Activated CD8-positive, alpha-beta memory T cell treated with anti-CD3 and anti-CD28 coated beads, Interleukin-2, amount 50 U/mL, for 1 hour (primary cell): ENCODE measurements around the gene CAPZB.

Source experiments
- DNase-seq: peaks from one replicate; pipeline ENCODE4 v3.0.0-alpha.2; 2020; ENCODE audit errors: extremely low read depth

CAPZB gene

DNA sequence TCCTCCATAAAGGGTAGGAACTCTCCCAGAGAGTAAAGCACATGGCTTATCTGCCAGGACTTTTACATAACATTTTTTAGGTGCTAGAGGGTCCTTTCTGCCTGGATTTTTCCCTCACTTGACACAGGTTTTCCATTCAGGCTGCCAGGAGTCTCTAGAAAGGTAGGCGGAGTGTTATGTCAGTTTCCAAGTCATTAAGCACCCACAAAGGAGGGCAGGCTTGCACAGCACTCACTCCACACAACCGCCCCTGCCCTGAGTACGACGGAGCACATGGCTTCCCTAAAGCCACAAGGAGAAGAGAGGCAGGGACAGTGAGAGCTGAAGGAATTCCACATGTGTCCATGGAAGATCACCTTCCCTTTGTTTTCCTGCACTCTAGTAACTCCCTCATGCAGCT, 55.7 kb downstream of the CAPZB start:
- DNase-seq, result no peak

DNA sequence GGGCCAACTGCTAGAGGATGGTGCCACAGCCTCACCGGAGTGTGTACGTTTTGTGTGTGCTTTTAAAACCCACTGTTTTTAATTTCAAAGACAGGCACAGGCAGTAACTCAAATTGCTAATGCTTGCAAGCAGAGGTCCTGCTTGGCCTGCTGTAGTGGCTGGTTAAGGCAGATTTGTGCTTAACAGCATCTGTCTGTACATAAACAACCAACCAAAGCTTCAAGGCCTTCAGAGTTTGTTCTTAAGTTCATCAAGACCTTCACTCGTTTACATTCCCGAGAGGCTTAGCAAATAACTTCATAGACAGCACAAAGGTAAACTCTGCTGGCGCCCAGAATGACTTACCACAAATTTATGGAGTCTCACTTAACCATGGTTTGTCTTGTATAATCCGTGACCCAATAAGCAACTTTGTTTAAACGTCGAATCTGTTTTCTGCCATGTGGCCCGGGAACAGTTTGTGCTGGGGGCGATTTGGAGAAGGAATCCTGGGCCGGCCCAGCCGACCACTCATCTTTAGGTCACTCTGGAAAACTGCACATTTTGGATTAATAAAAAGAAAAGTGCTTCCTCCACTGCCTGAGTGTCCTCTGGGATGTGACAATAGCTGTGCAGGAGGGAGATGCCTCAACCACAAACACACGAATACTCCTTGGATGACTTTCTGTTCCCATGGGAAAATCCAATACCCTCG, 58.1 kb downstream of the CAPZB start:
- no peak for DNase-seq

DNA sequence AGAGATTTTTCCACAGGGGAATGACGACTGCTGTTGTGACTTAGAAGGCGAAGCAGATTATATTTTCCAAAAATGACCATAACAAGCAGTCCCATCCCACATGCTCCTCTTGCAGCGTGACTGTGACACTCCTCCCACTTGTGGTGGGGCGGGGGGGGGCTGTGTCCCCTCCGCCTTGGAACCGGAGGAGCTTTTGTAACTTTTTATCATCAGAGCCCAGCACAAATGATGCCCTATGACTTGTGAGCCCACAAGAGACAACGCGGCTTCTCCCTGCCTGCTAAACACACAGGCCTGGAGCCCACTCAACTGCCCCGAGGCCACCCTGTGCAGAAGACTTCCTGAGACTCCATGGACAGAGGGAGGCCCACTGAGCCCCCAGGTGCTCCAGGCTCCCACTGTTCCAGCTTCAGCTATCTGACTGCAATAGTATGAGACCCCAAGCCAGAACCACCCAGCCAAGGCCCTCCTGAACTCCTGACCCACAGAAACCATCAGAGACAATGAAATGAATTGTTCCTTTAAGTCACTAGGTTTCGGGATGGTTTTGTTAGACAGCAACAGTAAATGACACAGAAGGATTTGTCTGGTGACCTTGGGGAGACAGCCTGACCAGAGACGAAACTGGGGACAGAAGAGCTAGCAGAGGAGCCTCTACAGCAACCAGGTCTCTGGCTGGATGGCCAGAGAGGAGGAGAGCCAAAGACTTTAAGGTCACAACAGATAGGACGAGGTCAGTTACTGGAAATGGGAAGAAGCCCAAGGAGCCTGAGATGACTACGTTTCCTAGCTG, 58.8 kb downstream of the CAPZB start:
- DNase-seq, result no peak

DNA sequence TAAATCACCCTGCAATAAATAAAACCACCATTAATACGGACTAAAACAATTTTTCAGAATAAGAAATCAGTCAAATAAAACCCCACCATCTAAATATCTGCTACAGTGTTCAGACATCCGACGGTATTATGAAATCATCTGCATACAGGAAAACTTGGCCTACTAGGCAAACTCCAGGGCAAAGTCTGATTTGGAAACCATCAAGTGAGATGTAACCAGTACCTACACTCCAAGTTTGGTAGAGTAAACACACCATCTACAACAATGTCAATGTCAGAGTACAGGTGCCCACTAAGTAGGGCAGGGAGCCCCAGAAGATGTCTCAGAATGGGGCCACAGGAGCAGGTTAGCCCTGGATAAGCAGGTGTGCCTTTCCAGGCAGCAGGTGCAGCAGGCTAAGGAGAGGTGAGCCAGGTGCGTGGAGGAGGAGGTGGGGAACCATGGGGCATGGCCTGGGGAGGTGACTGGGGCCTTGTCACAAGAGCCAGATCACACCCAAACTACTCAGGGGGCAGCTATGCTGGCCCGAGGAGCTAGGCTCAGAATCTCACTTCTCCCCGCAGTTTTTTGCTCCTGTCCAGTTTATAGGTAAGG, 59.6 kb downstream of the CAPZB start:
- no peak for DNase-seq

DNA sequence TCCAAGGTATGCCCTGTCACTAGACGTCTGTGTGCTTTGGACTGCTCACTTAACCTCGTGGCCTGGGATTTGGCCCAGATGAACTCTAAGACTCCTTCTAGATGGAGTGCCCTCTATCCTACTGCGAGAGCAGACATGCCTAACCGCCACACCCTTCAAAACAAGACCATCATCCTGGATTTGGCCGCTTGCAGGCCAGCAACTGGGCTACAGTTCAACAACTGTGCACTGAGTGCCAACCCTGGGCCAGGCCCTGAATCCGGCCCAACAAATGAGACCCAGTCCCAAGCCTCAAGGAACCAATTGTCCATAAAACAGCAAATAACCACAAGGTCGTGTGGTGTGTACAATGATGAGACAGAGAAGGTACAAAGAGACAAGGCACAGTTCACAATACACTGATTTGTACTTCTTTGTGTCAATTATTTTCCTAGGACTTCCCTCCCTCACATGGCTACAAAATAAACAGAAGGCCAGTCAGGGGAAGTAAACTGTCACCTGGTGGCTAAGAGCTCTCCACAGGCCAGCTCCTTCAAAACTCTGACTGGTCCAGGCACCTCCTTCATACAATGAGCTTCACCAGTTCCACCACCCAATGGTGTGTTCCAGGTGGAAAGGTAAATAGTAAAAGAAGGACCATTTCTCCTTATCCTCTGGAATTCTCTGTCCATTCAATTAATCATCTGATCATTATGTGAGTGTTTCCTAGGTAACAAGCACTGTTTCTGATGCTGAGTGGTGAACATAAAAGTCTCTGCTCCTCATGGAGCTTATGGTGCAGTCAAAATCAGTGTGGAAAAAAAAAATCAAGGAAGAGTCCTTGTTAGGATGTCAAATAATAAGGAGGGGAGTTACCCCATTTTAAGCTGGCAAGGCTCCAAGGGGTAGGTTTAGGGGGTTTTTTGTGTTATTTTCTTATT, 60.4 kb downstream of the CAPZB start:
- DNase-seq, result no peak

DNA sequence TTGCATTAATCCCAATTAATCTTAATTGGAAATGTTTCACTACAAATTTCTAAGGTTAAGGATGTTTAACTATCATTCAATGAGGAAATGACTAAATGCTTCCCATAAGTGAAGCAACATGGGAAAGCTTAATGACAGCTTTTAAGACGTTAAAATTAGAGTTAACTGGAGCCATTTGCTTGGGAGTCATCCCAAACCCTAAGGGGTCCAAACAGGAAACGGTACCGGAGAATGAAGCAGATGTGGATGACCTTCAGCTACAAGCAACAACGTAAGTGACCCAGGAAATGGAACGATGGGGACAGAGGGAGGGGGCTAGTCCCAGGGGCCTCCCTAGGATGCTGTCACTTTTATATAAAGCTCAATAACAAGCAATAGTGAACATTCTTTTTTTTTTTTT, 62.2 kb downstream of the CAPZB start:
- no peak for DNase-seq

DNA sequence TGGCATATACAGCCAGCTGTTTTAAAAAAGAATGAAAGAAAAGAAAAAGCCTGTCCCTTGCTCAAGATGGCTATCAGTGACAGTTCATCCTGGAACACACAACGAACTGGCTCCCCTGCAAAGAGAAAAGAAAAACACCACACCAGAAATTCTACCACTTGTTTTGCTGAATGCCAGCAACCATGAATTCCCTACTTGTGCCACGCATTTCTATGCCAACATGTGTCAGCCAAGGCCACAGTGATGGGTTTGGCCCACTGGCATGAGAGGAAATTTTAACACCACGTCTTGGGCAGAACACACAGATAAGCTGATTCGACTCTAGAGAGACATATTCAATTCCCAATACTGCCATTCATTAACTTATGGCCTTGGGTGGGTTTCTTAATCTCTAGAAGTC, 64.0 kb downstream of the CAPZB start:
- no peak for DNase-seq

DNA sequence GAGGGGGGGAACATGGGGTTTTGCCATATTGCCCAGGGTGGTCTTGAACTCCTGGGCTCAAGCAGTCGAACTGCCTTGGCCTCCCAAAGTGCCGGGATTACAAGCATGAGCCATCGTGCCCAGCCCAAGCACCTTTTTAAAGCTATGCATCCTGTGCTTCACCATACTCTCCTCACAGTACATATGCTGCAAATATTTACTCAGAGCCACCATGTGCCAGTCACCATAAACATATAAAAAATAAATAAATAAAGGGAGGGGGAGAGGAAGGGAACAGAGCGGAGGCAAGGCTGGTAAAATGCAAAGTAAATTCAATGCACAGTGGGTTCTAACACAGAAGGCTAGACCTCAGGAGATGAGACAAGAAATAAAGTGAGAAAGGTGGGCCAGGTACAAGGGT, 64.7 kb downstream of the CAPZB start:
- no peak for DNase-seq

DNA sequence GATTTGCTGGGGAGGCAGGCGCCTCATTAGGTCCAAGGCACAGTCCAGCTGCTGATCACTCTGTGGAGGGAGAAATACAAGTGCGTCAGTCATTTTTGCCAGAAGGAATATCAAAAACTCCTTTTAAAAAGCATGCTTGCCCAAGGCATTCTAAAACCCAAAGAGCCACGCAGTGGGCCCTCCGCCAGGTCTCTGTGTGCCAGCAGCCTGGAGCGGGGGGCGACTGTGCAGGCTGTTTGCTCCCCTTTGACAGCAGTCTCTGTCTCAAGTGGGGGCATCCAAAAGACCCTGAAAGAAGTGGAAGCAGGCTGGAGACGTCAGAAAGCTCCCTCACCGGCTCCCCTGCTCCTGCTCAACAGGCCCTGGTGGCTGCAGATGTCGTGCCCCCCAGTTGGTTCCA, 65.6 kb downstream of the CAPZB start:
- no peak for DNase-seq

DNA sequence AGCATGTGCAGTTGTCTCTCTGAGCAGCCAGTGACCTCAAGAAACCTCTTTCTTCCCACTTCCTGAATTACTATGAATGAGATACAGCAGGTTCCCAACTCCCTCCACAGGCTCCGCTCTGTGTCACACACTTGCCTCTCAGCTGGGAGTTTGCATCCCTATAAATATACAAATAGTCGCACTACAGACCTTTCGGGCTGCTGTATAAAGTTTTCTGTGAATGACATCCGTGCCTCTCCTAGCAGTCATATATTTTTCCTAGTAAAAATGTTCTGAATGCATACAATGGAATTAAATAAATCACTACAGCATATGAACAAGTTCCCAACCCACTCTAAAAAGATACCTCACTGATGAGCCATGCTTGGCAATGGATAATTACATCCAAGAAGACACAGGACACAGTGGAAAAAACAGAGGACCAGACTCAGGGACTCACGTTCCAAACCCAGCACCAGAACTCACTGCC, 66.8 kb downstream of the CAPZB start:
- DNase-seq, result no peak

DNA sequence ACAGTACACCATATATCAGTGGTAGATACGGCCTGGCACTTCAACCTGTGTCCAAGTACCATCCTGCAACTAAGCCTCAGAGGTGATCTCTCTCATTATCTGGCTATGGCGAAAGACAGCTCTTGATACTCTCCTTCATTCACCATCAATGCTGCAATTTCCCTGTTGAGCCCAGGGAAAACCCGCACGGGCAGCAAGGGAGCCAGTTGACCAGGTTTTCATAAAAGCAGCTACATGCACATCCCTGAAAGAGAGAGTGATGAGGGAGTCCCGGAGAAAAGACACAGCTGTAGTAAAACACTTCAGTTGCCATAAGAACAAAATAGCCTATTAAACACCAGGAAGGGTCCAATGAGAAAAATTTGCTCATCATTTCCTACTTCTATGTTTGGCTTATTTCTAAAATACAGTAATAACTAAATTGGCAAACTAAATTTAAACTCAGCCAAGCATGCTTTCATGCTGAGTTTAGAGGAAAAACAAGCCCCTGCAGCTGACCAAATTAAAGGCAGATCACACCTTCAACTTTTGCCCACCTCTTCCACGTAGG, 68.3 kb downstream of the CAPZB start:
- no peak for DNase-seq

DNA sequence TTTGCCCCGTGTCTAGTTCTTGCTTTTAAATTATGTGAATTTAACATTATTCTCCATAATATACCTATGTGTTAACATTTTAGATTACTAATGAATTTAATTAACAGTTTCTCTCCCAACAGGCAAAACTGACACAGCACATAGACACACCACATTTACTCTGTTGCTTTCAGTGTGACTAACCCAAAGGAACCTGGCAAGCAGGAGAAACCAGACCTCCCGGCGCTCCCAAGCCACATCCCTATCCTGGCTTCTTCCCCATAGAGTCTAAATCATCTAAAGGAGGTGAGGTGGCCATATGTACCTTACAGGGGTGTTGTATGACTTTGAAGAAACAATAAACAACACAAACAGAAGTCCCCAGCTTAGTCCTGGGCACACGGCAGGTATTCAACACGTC, 69.2 kb downstream of the CAPZB start:
- DNase-seq, result no peak

DNA sequence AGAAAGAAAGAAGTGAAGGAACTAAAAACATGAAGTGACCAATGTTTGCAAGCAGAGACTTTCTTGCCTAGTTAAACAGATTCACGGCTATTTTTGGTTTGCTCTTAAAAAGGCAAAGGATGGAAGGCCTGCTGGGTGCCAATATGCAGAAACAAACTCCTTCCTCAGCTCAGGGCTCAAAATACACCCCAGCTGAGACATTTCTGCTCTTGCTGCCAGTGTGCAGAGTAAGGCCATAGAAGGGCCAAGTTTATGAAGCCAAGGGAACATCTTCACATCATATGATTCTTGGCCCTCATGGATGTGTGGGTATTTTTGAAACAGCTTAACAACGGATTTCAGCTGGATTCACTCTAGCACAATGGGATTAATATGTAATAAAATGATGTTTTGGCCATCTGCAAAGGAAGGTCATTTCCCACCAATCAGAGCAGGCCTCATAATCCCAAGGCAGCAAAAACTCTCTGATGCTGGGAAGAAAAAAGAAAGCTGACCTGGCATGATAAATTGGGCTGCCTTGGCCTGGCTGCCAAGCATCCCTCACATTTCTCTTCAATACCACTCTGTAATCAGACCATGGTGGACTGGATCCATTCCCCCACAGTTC, 70.7 kb downstream of the CAPZB start:
- DNase-seq, result no peak

DNA sequence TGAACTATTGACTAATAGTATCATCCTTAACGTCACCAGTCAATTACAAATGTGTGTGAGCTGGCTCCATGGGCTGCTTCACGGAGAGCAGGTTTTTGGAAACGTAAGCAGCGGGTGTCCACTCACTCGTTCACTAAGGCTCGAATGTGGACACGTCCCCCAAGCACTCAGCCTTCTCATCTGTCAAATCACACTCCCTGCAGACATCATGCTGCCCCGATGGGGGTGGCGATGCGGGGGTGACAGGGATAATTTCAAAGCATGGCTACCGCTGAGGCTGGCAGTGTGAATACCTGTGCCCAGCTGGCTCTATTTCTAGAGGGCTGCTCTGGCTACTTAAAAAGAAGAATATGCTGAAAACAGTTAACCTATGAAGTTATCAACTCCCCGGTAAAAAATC, 71.3 kb downstream of the CAPZB start:
- no peak for DNase-seq

DNA sequence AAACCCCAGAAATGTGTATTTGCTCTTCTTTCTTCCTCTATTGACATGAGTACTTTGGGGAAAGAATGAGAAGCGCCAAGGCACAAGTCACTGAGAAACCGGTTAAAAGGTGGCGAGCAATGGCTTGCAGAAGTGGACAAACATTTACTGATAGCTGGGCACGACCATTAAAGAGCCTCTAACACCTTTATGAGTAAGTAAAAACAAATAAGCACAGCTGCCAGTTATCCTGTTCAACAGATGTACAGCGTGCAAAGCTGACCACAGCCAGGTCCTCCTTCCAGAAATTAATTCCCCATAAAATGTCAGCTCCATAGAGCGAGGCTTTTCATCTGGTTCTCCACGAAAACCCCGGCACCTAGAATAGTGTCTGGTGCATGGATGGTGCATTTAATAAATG, 72.7 kb downstream of the CAPZB start:
- DNase-seq, result no peak

DNA sequence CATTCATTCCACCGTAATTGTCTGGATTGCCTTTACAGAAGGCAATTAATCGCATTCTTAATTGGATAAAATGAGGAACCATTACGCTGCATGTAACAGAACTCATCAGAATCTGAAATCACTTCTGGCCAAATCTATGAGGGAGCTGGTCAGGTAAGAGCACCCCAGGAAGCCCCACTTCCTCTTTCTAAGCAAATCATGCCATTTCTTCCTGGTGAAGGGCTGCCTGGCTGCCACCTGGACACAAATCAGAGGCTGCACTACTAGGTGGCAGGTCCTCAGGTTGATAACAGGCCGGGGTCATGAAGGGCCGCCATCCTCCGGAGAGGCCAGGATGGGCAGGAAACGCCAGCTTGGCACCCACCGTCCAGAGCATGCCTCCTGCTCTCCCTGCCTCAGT, 73.7 kb downstream of the CAPZB start:
- DNase-seq, result no peak

DNA sequence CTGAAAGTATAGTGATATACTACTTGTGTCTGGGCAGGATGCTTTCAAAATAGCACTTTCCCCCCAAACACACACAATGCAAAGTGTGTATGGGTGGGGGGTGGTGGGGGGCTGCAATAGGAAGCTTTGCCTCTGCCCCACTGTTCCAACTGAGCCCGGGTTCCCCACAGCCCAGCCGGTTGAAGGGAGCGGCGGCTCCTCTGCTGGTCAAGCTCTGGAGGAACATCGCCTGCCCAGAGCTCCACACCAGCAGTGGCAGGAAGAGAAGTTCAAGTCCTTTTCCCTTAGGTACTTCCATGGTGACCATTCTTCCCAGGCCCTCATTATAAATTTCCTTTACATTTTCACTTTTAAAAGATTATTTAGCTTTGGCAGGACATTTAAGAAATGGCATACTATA, 74.9 kb downstream of the CAPZB start:
- DNase-seq, result no peak

DNA sequence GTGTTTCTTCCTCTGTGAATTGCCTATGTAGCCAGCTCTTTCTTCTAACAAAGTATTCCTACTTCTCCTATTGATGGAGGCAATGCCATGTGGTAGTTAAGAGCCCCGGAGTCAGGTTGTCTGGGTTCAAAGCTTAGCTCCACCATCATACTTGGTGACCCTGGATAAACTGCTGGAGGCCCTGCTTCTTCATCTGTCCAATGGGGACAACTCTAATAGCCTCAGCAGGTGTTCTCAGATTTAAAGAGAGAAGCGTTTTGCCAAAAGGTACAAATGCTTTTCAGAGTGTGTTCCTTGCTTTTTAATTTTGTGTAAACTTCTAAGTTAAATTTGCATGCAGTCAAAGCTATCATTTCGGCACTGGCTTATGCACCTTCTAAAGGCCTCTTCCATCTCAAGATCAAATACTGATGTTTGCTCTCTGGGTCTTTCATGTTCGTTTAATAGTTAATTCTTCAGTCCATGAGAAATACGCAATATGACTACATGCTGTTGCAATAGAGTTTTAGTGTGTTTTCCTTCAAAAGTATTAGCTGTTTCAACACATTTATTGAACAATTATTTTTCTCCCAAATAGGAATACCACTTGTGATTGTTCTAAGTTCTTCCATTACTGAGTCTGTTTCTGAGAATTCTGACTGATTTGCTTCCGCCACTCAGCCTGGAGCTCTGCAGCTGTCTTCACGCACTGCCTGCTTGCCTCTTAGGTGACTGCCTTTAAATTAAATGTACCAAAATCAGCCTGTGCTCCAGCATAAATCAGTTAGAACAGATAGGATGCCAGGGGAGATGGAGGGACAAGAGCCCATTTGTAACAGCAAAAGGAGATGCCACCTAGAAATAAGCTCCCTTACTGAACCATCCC, 75.6 kb downstream of the CAPZB start:
- no peak for DNase-seq

DNA sequence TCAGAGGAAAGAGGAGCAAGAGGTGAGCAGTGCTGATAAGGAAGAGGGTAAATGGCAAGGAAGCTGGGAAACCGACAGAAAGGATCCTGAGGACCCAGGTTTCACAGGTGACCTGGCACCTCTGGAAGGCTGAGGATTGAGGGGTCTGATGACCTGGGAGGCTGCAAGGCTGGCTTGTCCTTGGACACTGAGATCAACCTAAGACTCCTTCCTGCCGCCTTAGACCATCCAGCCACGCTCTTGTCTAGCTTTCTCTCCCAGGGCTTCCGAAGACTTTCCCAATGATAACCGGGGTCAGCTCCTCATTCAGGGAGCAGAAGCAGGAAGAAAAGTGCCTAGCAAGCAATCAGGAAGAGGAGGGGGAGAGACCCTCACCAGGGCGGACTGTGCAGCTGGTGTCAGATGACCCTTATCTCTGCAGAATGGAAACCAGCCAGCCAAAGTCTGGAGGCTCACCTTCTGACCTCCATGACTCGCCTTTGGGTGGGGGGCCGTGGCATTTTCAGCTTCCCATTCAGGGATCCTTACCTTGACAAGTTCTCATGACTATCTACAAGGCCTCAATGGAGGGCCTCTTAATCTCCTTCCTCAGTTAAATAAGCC, 77.7 kb downstream of the CAPZB start:
- DNase-seq, result no peak

DNA sequence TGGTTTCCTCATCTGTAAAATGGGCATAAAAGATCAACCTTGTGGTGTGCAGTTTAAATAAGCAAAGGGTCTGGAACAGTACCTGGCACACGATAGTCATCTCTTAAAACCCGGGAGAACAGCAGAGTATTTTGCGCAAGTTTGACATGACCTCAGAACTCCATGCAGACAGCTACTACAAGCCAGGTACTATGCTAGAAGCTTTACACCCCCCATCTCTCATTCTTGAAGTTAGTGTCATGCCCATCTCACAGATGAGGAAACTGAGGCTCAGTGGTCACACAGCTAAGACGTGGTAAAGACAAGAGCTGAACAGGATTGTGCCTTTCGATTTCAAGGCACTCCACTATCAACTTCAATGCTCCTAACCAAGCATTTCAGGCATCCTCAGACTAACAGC, 78.7 kb downstream of the CAPZB start:
- no peak for DNase-seq
